ENCODE results near the gene MAP1B.

Gene MAP1B

GRCh38 chr5:72231991-72232703 lies 124.9 kb downstream of the MAP1B start:
- no peak for DNase-seq

- no peak for DNase-seq
Measured at GRCh38 chr5:72232838-72233237, 125.6 kb downstream of the MAP1B start.

- DNase-seq, result no peak
Measured at GRCh38 chr5:72233835-72234234, 126.6 kb downstream of the MAP1B start.

- DNase-seq, result peak in 1 of 2 donors; percentile 26
Measured at GRCh38 chr5:72234265-72234700, 127.0 kb downstream of the MAP1B start.

- no peak for DNase-seq
Measured at GRCh38 chr5:72234868-72235267, 127.6 kb downstream of the MAP1B start.

GRCh38 chr5:72235725-72236124 lies 128.4 kb downstream of the MAP1B start:
- no peak for DNase-seq

- no peak for DNase-seq
Measured at GRCh38 chr5:72237415-72237814, 130.1 kb downstream of the MAP1B start.

GRCh38 chr5:72237879-72238278 lies 130.6 kb downstream of the MAP1B start:
- DNase-seq, result no peak

GRCh38 chr5:72238712-72239445 lies 131.6 kb downstream of the MAP1B start:
- DNase-seq, result no peak

GRCh38 chr5:72241346-72242003 lies 134.2 kb downstream of the MAP1B start:
- no peak for DNase-seq

- DNase-seq, result no peak
Measured at GRCh38 chr5:72242796-72243475, 135.7 kb downstream of the MAP1B start.

- no peak for DNase-seq
Measured at GRCh38 chr5:72243706-72244105, 136.4 kb downstream of the MAP1B start.

- DNase-seq, result no peak
Measured at GRCh38 chr5:72244862-72245371, 137.6 kb downstream of the MAP1B start.

GRCh38 chr5:72245546-72245945 lies 138.3 kb downstream of the MAP1B start:
- DNase-seq, result no peak

- DNase-seq, result no peak
Measured at GRCh38 chr5:72245951-72246532, 138.8 kb downstream of the MAP1B start.

GRCh38 chr5:72246954-72247442 lies 139.7 kb downstream of the MAP1B start:
- DNase-seq, result no peak

GRCh38 chr5:72248410-72248981 lies 141.2 kb downstream of the MAP1B start:
- no peak for DNase-seq

- no peak for DNase-seq
Measured at GRCh38 chr5:72251386-72251785, 144.1 kb downstream of the MAP1B start.

- no peak for DNase-seq
Measured at GRCh38 chr5:72252008-72252407, 144.7 kb downstream of the MAP1B start.

- DNase-seq, result no peak
Measured at GRCh38 chr5:72252574-72253155, 145.4 kb downstream of the MAP1B start.

- no peak for DNase-seq
Measured at GRCh38 chr5:72255237-72255636, 148.0 kb downstream of the MAP1B start.

GRCh38 chr5:72255670-72256069 lies 148.4 kb downstream of the MAP1B start:
- no peak for DNase-seq

Measured in stimulated activated CD4-positive, alpha-beta T cell treated with anti-CD3 and anti-CD28 coated beads, Interleukin-2, amount 100 ng/mL, for 24 hours (primary cell).